GF-D8 (cell line): ENCODE data around the gene OR1A1.
A peak's percentile ranks its signal among the peaks of the same experiment; 100 is the strongest.
"Not testable (repeated sequence)": the region's sequence is repeated elsewhere in the genome, so short reads cannot be mapped to it uniquely, and the experiment has no call there.

Experiments
- DNase-seq: peaks from one replicate; lab custom pipeline; 2025; lab: John Stamatoyannopoulos, UW

Gene OR1A1, protein sequence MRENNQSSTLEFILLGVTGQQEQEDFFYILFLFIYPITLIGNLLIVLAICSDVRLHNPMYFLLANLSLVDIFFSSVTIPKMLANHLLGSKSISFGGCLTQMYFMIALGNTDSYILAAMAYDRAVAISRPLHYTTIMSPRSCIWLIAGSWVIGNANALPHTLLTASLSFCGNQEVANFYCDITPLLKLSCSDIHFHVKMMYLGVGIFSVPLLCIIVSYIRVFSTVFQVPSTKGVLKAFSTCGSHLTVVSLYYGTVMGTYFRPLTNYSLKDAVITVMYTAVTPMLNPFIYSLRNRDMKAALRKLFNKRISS

DNA sequence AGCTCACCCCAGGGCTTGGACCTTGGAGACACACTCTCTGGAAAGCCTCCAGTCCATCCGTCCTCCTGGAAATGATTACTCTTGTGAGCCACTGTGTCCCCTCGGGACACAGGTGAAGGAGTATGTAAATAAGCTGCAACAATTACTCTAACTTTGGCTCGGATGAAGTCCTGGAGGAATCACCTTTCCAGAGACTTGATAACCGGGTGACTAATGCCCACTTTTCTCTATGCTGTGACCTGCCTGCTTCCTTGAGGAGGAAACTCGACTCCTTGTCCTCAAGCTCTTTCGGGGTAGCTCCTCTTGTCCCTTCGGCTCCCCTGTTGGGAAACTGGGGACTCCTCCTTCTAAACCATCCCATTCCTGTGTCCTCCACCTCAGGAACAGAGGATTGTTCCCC is at the start of gene OR1A1:
Gene OR1A1, plus strand, starts transcription at position 301 of the 400 bp plus-strand sequence. CDS start 7,954 bp downstream, outside the sequence.
- no peak for DNase-seq

DNA sequence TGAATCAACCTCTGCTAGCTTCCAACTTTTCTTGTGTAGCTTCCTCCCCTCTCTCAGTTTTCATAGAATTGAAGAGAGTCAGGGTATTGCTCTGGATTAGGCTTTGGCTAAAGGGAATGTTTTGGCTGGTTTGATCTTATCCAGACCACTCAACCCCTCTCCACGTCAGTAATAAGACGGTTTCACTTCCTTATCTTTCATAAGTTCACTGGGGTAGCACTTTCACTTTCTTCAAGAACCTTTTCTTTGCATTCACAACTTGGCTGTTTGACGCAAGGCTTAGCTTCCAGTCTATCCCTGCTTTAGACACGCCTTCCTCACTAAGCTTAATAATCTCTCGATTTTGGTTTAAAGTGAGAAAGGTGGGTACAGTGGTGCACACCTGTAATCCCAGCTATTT is 39.9 kb upstream of the OR1A1 start:
- DNase-seq = no peak

DNA sequence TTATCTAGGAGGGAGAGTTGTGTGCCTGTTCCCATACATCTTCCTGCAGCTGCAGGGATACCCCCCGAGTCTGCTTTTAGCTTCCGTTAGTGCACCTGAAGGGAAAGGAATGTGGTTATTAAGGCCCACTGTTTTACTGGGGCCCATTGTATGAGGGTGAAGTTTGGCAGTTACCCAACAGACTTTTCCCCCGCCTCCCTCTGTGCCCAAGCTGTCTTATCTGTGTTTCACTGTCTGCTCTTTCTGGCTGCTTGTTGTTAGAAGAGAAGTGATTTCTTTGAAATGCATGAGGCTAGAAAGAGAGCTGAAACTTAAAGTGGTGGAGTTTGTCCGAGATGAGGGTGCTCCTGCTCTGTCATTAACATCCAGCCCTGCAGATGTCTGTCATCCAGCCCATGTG is 17.5 kb upstream of the OR1A1 start:
- no peak for DNase-seq

DNA sequence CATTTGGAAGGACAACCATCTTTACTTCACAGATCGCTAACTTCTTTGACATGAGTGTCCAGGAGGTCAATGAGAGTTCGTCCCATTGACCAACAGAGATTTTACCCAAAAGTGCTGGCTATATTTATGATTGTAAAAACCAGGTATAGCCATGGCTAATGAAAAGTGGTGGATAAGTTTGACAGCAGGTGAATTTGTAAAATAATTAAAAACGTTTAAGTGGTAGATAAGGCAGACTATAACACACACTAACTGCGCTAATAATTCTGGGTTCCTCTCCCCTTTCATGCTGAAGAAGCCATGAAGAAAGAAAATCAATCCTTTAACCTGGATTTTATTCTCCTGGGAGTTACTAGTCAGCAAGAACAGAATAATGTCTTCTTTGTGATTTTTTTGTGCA is 10.2 kb upstream of the OR1A1 start, which contains the start of gene OR1A2:
Gene OR1A2, plus strand, starts transcription at position 301 of the 400 bp plus-strand sequence. Its CDS starts 0 bp downstream, at position 301.
- DNase-seq = no peak

DNA sequence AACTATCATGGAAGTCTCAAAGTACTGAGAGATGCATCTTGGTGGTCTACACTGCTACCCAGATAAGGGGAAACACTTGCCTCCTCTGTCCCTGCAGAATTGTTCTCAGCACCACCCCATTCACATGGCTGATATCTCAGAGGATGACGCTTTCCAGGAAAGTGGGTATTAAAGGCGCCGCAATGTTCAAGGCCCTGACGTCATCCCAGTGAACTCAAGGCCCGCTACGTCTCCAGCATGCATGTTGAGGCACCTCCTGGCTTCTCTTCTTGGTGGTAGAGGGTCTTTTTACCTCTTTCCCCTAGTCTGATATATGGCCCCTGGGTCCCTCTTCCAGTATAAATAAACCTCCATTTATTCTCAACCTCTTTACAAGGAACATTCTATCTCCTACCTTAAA is 1.0 kb downstream of the OR1A1 start:
- DNase-seq = no peak

DNA sequence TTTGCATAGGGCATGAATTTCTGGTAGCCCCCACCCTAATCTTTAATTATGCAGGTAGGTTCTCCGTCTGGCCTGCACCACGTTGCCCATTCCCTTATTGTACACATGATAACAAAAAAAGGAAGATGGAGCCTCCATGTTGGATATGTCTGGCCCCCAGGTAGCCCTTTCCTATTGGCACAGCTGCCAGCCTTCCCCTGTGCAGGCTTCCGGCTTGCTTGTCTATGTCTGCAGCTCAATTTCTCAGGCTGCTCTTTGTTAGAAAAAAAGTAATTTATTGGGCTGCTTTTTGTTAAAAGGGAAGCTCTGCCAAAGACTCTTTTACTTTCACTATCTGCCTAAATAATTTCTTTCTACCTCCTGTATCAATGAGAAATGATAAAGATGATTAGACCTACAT is 5.5 kb downstream of the OR1A1 start:
- no peak for DNase-seq

DNA sequence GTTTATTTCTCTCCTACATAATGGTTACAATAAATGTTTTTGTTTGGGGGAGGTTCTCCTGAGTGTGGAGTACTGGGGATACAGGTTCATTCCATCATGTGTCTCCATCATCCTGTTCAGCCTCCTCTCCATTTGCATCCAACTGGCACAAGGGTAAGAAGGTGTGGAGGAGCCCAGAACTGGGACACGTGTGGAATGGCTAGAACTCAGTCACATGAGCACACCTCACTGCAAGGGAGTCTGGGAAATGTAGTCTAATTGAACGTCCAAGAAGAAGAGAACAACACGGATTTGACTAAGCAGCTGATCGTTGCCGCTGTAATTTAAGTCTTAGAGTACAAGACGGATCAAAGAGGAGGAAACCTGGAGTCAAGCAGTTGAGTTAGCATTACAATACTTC is 6.1 kb downstream of the OR1A1 start:
- no peak for DNase-seq

DNA sequence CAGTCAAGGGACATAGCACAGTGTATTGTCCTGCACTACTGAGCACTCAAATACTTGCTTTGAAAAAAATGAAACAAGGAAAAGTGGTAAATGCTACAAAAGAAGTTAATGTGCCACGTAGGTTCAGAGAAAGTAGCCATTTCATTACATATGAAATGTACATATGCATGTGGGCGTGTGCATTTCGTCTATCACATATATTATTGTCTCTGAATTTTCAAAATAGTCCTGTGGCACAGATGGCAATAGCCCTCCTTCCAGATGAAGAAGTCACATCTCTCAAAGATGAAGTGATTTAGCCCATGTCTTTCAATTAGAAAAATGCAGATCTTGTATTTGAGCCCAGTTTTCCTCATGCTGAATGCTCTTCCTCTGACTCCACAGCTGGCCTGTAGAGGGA is 12.5 kb downstream of the OR1A1 start:
- DNase-seq = not testable (repeated sequence)

DNA sequence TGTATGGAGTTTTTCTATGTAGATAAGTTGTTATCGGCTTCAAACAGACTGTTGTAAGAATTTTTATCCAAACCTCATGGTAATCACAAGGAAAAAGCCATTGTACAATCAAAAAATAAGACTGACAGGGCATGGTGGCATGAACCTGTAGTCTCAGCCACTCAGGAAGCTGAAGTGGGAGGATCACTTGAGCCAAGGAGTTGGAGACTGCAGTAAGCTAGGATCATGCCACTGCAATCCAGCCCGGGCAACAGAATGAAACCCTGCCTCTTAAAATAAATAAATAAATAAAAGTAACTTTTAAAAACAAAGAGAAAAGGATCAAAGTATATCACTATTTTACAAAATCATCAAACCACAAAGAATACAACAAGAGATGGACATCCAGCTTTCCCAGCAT is 14.4 kb downstream of the OR1A1 start:
- no peak for DNase-seq

DNA sequence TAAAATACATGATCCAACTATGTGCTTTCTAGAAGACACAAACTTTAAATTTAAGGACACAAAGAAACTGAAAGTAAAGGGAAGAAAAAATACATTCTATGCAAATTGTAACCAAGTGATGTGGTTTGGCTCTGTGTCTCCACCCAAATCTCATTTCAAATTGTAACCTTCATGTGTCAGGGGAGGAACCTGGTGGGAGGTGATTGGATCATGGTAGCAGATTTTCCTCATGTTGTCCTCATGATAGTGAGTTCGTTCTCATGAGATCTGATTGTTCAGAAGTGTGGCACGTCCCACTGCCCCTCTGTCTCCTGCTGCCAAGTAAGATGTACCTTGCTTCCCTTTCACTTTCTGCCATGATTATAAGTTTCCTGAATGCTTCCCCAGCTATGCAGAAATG is 15.0 kb downstream of the OR1A1 start:
- DNase-seq = no peak

DNA sequence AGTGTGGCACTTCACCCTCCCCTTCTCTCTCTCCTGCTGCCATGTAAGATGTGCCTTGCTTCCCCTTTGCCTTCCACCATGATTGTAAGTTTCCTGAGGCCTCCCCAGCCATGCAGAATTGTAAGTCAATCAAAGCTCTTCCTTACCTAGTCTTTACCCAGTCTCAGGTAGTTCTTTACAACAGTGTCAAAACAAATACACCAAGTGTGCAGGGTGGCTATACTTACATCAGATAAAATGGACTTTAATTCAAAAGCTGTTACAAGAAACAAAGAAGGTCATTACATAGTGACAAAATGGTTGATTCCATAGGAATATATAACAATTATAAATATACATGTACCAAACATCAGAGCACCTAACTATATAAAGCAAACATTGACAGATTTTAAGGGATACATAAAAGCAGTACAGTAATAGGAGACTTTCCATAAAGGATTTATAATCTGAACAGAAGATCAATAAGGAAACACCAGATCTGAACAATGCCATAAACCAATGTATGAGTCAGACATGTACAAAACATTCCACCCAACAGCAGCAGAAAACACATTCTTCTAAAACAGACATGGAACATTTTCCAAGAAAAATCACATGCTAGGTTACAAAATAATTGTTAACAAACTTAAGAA is 17.4 kb downstream of the OR1A1 start:
- DNase-seq = not testable (repeated sequence)

DNA sequence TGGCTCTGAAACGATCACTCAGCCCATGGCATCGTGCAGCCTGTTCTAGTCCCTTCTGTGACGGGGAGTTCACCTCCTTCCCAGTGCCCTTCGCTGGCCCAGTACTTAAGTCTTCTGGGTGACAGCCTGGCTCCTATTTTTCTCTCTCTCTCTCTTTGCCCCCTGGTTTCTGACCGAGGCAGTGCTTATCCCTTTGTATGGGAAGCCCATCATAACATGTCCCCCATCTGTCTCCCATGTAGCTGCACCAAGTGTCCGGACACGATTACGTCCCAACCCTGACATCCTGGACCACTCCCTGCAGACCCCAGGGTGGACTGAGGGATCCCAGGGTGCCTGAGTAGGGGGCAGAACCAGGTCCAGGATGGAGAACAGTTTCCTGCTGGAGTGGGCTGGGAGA is 24.8 kb downstream of the OR1A1 start:
- DNase-seq = not testable (repeated sequence)

DNA sequence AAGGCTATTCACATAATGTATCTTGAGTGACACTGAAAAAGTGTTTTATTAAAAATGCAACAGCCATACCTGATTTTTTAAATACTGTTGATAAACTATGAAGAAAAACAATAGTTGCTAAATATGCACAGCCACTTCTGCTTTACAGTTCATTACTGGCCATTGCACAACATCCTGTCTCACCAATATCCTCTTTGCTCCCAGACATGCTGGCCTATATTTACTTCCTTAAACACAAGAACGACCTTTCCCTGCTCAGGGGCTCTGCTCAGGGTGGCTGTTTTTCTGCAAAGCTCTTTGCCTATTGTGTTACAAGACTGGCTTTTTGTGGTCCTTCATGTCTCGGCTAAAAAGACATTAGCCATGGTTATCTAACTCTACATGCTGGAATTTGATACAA is 31.2 kb downstream of the OR1A1 start:
- DNase-seq = peak; percentile 36

DNA sequence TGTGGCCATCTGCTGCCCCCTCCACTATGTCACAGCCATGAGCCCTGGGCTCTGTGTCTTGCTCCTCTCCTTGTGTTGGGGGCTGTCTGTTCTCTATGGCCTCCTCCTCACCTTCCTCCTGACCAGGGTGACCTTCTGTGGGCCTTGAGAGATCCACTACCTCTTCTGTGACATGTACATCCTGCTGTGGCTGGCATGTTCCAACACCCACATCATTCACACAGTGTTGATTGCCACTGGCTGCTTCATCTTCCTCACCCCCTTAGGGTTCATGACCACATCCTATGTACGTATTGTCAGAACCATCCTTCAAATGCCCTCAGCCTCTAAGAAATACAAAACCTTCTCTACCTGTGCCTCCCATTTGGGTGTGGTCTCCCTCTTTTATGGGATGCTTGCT is 33.6 kb downstream of the OR1A1 start:
- DNase-seq = not testable (repeated sequence)

DNA sequence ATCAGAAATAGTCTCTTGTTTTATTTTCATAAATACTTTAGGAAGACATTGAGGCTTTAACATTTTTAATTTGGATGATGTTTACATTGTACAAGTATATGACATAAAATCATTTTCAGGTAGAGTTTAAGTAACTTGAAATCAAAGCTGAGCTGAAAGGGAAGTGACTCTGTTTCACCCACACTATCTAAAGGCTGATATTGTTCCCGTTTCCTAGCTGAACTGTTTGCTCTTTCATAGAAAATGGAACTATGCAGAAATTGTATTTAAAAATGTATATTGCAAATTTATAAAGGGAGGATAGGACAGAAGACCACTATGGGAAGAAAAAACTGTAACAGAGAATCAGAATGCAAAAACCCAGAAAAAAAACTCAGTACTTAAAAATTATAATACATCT is 37.4 kb downstream of the OR1A1 start:
- DNase-seq = not testable (repeated sequence)

DNA sequence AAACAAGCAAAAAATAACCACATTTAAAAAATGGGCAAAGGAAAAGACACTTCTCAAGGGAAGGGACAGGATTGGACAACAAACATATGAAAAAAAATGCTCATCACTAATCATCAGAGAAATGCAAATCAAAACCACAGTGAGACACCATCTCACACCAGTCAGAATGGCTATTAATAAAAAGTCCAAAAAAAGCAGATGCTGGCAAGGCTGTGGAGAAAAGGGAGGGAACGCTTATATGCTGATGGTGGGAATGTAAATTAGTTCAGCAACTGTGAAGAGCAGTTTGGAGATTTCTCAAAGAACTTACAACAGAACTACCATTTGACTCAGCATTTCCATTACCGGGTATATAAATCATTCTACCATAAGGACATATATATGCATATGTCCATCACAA is 41.5 kb downstream of the OR1A1 start:
- DNase-seq = not testable (repeated sequence)

DNA sequence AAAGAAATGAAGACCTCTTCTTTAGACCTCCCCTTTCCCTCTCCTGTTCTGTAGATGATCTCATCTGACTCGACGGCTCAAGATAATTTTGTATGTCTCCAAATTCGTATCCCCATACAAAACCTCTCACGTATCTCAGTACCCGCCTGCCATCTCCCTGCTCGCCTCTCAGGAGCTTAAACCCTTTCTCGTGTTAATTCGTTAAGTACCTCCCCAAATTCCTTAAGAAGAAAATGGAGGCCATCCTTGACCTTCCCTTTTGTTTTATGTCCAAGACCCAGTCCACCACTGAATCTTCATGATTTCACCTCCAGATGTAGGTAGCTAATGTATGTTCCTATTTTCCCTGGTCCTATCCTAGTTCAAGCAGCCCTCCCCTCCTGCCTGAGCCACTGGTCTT is 49.1 kb downstream of the OR1A1 start:
- DNase-seq = no peak

DNA sequence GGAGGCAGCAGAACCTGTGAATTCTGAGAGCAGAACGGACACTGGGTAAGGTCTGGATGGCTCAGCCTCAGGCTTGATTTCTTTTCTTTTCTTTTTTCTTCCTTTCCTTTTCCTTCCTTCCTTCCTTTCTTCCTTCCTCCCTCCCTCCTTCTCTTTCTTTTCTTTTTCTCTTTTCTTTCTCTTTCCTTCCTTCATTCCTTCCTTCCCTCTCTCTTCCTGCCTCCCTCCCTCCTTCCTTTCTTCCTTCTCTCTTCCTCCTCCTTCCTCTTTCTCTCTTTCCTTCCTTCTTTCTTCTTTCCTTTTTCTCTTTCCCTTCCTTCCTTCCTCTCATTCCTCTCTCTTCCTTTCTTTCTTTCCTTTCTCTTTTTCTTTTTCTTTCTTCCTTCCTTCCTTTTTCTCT is 52.7 kb downstream of the OR1A1 start:
- DNase-seq = no peak

DNA sequence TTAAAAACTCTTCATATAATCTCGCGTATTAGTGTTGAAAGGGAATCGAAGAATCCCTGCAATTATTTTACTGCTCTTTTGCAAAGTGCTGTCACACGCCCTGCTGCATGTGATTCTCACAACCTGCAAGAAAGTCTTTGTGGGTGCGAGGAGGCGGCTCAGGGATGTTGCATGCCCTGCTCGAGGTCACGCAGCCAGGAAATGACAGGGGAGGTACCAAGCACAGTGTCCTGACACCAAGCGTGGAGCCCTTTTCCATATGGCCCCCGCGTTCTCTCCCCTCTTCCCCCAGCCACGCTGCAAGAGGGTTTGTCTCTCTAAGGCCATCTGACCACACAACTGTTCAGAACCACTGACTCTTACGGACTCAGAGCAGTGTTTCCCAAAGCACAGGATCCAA is 53.1 kb downstream of the OR1A1 start:
- no peak for DNase-seq
